SK-N-SH treated with all-trans-retinoic acid at 6 μM for 48 hours (cell line): ENCODE data around the gene CCN2.

Experiments
- OSR1 ChIP-seq: fragments of 250-450 bp; sonication (Bioruptor Pico); IDR thresholded peaks from 2 replicates; pipeline ENCODE4 v1.8.0; 2022; ENCODE audit warnings: moderate library complexity, mild to moderate bottlenecking, inconsistent platforms
- RARB ChIP-seq: fragments of 250-450 bp; sonication (Bioruptor Pico); IDR thresholded peaks from 2 replicates; pipeline ENCODE4 v1.8.0; 2021; ENCODE audit warnings: mild to moderate bottlenecking, moderate library complexity
- ZFP3 ChIP-seq: fragments of 250-450 bp; sonication (Bioruptor Pico); IDR thresholded peaks from 2 replicates; pipeline ENCODE4 v1.5.0; 2020; ENCODE audit warnings: mild to moderate bottlenecking, moderate library complexity
- ZFP30 ChIP-seq: fragments of 450-650 bp; formaldehyde crosslinking; IDR thresholded peaks from 2 replicates; pipeline ENCODE4 v1.5.0; 2022; ENCODE audit warnings: mild to moderate bottlenecking, moderate library complexity
- ZNF565 ChIP-seq: fragments of 450-650 bp; formaldehyde crosslinking; conservative IDR thresholded peaks from 2 replicates; pipeline ENCODE4 v1.5.0; 2020; ENCODE audit warnings: low read depth, mild to moderate bottlenecking, moderate library complexity
- ZNF70 ChIP-seq: fragments of 450-650 bp; formaldehyde crosslinking; IDR thresholded peaks from 2 replicates; pipeline ENCODE4 v1.5.0; 2020; ENCODE audit warnings: mild to moderate bottlenecking, moderate library complexity
- TF ChIP-seq, protein P1 (sequence below): fragments of 250-450 bp; sonication (Bioruptor Pico); IDR thresholded peaks from 2 replicates; pipeline ENCODE4 v1.8.0; 2020; ENCODE audit warnings: mild to moderate bottlenecking, moderate library complexity, borderline replicate concordance

DNA sequence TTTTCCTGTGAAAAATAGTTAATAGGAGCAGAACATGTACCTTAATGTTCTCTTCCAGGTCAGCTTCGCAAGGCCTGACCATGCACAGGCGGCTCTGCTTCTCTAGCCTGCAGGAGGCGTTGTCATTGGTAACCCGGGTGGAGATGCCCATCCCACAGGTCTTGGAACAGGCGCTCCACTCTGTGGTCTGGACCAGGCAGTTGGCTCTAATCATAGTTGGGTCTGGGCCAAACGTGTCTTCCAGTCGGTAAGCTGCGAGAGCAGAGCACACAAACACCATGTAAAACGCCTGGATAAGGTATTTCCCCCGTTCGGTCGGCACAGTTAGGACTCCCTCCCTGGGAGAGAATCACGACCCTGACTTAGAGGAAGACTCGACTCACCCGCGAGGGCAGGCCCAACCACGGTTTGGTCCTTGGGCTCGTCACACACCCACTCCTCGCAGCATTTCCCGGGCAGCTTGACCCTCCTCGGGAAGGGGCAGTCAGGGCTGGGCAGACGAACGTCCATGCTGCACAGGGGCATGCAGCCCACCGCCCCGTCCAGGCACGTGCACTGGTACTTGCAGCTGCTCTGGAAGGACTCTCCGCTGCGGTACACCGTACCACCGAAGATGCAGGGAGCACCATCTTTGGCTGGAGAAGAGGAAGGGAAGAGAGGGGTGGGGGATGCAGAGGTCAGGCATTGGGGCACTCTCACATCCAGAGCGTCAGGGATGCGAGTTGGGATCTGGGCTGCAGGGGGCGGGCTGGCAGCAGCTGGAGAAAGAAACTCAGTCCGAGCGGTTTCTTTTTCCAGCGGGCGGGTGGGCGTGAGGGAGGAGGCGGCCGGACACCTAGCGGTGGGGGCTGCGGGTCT lies 1.0 kb downstream of the CCN2 start:
- TF ChIP-seq ZNF70 (CRISPR knock-in tag) (no peak), ZNF565 (CRISPR knock-in tag) (no peak), OSR1 (CRISPR knock-in tag) (no peak), ZFP30 (CRISPR knock-in tag) (no peak), RARB (CRISPR knock-in tag) (no peak), ZFP3 (no peak)
- TF ChIP-seq, protein P1, sequence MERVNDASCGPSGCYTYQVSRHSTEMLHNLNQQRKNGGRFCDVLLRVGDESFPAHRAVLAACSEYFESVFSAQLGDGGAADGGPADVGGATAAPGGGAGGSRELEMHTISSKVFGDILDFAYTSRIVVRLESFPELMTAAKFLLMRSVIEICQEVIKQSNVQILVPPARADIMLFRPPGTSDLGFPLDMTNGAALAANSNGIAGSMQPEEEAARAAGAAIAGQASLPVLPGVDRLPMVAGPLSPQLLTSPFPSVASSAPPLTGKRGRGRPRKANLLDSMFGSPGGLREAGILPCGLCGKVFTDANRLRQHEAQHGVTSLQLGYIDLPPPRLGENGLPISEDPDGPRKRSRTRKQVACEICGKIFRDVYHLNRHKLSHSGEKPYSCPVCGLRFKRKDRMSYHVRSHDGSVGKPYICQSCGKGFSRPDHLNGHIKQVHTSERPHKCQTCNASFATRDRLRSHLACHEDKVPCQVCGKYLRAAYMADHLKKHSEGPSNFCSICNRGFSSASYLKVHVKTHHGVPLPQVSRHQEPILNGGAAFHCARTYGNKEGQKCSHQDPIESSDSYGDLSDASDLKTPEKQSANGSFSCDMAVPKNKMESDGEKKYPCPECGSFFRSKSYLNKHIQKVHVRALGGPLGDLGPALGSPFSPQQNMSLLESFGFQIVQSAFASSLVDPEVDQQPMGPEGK (CRISPR knock-in tag), result no peak
